Omental fat pad (tissue), 4 donors: ENCODE results near the gene TRPM8. TPM values are rescaled to one million over a fixed set of nuclear protein-coding genes. Genes with fewer than 3 reads are reported as not detected.
"Not testable (repeated sequence)": the region's sequence is repeated elsewhere in the genome, so short reads cannot be mapped to it uniquely, and the experiment has no call there.

ENCODE experiments used
- ATAC-seq: fragments of 150-250 bp; one replicate; pipeline ENCODE4 v1.9.1; 2016; ENCODE audit warnings: mild to moderate bottlenecking, moderate library complexity; ENCODE audit not compliant: low FRiP score
- DNase-seq: peaks from one replicate; pipeline ENCODE4 v3.0.0-alpha.2; 2019; ENCODE audit warnings: low spot score
- CTCF ChIP-seq, 3 donors: fragments of 450-650 bp; IDR thresholded peaks; one replicate each; pipeline ENCODE4 v1.5.1; 2016 to 2017; ENCODE audit warnings: antibody characterized with exemption in 3 of 3, mild to moderate bottlenecking in 3 of 3, moderate library complexity in 2 of 3
- total RNA-seq, 4 donors: library from RNA; depleted of rRNA; stranded (reverse); fragments of >200 nt; gene quantifications; one replicate each; pipeline ENCODE4 v1.1.0, GENCODE V29; 2016

The TRPM8 gene
- total RNA-seq, 4 donors from 2014 or later: not detected

- TF ChIP-seq CTCF (IDR thresholded peaks at IDR 0.05): no peak
- ATAC-seq (no peak), DNase-seq (no peak)
Measured at GRCh38 chr2:233961905-233962304, 44.7 kb downstream of the TRPM8 start.

- DNase-seq (no peak), ATAC-seq (no peak)
- TF ChIP-seq CTCF (IDR thresholded peaks at IDR 0.05): no peak
Measured at GRCh38 chr2:233964581-233964980, 47.4 kb downstream of the TRPM8 start.

- no peak for TF ChIP-seq CTCF (IDR thresholded peaks at IDR 0.05)
- ATAC-seq (no peak), DNase-seq (no peak)
Measured at GRCh38 chr2:233965032-233965603, 47.9 kb downstream of the TRPM8 start.

- ATAC-seq, DNase-seq: not testable (repeated sequence)
Measured at GRCh38 chr2:233965646-233966045, 48.5 kb downstream of the TRPM8 start.

- no peak for DNase-seq
- TF ChIP-seq CTCF (IDR thresholded peaks at IDR 0.05): no peak
- ATAC-seq: no peak
Measured at GRCh38 chr2:233966388-233966787, 49.2 kb downstream of the TRPM8 start.

GRCh38 chr2:233967164-233967563, 50.0 kb downstream of the TRPM8 start:
- ATAC-seq: no peak
- TF ChIP-seq CTCF (IDR thresholded peaks at IDR 0.05): no peak
- DNase-seq: no peak

GRCh38 chr2:233968556-233968955, 51.4 kb downstream of the TRPM8 start:
- DNase-seq: no peak
- no peak for TF ChIP-seq CTCF (IDR thresholded peaks at IDR 0.05)
- no peak for ATAC-seq

- not testable (repeated sequence) for DNase-seq, ATAC-seq
Measured at GRCh38 chr2:233972460-233972859, 55.3 kb downstream of the TRPM8 start.
